HepG2 (cell line): ENCODE data around the gene ARID3C. TPM values are rescaled to one million over a fixed set of nuclear protein-coding genes. Genes with fewer than 3 reads are reported as not detected.

Experiments
- ATAC-seq: fragments of 200-7000 bp; cut with Tn5 transposase; 3 replicates; pipeline ENCODE4 v1.9.1; 2020; ENCODE audit warnings: mild to moderate bottlenecking, moderate library complexity
- BruUV-seq: library from RNA; stranded (reverse); fragments of 400-500 nt; replicated peaks from 2 replicates; lab custom pipeline; 2021; lab: Mats Ljungman, UMichigan
- CTCF ChIA-PET: fragments of 300-600 bp; formaldehyde crosslinking; extraction: SDS; loops from one replicate; lab custom pipeline; 2021; ENCODE audit warnings: low total read pairs, inconsistent platforms, low intra/inter-chr PET ratio; lab: Yijun Ruan, JAX
- POLR2A ChIA-PET: fragments of 350-600 bp; sonication (Branson Sonifier 250); formaldehyde crosslinking; loops from one replicate; lab custom pipeline; 2020; ENCODE audit warnings: antibody characterized with exemption, inconsistent platforms; lab: Yijun Ruan, JAX
- DNase-seq: peaks from one replicate; pipeline ENCODE4 v3.0.0-alpha.2; 2015; ENCODE audit warnings: low spot score
- FAIRE-seq: peaks from 3 replicates; lab custom pipeline; 2011; peaks lifted over from hg19 to GRCh38; lab: Jason Lieb, UNC
- H2AFZ ChIP-seq: one replicate; pipeline ENCODE4 v1.6.1; 2011; ENCODE audit warnings: low read length, inconsistent platforms
- H3K27ac ChIP-seq: fragments of 300-600 bp; 3 replicates; pipeline ENCODE4 v1.8.0; 2011; ENCODE audit warnings: mixed run types, mild to moderate bottlenecking, mixed read lengths, low read length, inconsistent platforms; ENCODE audit not compliant: insufficient read depth; ENCODE audit errors: extremely low read length
- H3K27me3 ChIP-seq, 2 experiments: fragments of 200-600 bp in 1 of 2; 2 replicates in 1 of 2; 3 replicates in 1 of 2; pipeline versions ENCODE4 v1.6.0 to v1.8.0; 2011; ENCODE audit warnings: low read length in 2 of 2, mild to moderate bottlenecking in 2 of 2, moderate library complexity in 2 of 2, inconsistent platforms in 1 of 2; ENCODE audit not compliant: insufficient read depth in 2 of 2, control insufficient read depth in 1 of 2
- H3K36me3 ChIP-seq, 2 experiments: fragments of 200-600 bp in 1 of 2; replicated peaks in 1 of 2; 2 replicates in 1 of 2; 3 replicates in 1 of 2; pipeline versions ENCODE4 v1.5.1 to v1.8.0; 2011; ENCODE audit warnings: low read length in 2 of 2, inconsistent platforms in 1 of 2; ENCODE audit not compliant: insufficient read depth in 2 of 2, control insufficient read depth in 1 of 2
- H3K4me1 ChIP-seq: 2 replicates; pipeline ENCODE4 v1.5.1; 2012; ENCODE audit warnings: low read length, inconsistent platforms; ENCODE audit not compliant: insufficient read depth
- H3K4me2 ChIP-seq: 2 replicates; pipeline ENCODE4 v1.6.0; 2011; ENCODE audit warnings: low read depth, low read length, inconsistent platforms
- H3K4me3 ChIP-seq, 3 experiments: fragments of 200-600 bp in 1 of 3; sonication (generic), shearing (Covaris generic) in 1 of 3; replicated peaks in 1 of 3; 2 replicates each; pipeline ENCODE4 v1.5.1; 2011 to 2016; ENCODE audit warnings: low read length in 3 of 3, inconsistent platforms in 2 of 3, low read depth in 2 of 3, mild to moderate bottlenecking in 2 of 3, control low read depth in 1 of 3, mixed read lengths in 1 of 3; ENCODE audit not compliant: insufficient read depth in 1 of 3
- H3K79me2 ChIP-seq: one replicate; pipeline ENCODE4 v1.6.1; 2011; ENCODE audit warnings: low read length, inconsistent platforms; ENCODE audit not compliant: insufficient read depth
- H3K9ac ChIP-seq: 2 replicates; pipeline ENCODE4 v1.6.0; 2011; ENCODE audit warnings: mild to moderate bottlenecking, low read depth, low read length, inconsistent platforms; ENCODE audit not compliant: insufficient read depth
- H3K9me3 ChIP-seq: 2 replicates; pipeline ENCODE4 v1.5.1; 2012; ENCODE audit warnings: mild to moderate bottlenecking, low read length
- H4K20me1 ChIP-seq: 2 replicates; pipeline ENCODE4 v1.6.0; 2011; ENCODE audit warnings: inconsistent platforms, mild to moderate bottlenecking, low read length, moderate library complexity; ENCODE audit not compliant: insufficient read depth
- ATF5 ChIP-seq: sonication (generic); formaldehyde crosslinking; IDR thresholded peaks from 2 replicates; pipeline ENCODE4 v1.4.0; 2020; ENCODE audit warnings: mild to moderate bottlenecking, low read depth, missing genetic modification reagents
- BCL6 ChIP-seq: IDR thresholded peaks from 2 replicates; pipeline ENCODE4 v1.6.1; 2016; ENCODE audit warnings: missing genetic modification reagents, missing compliant biosample characterization
- MAF1 ChIP-seq: sonication (generic); formaldehyde crosslinking; IDR thresholded peaks from 2 replicates; pipeline ENCODE4 v1.5.0; 2020; ENCODE audit warnings: missing genetic modification reagents, borderline replicate concordance
- MYPOP ChIP-seq: sonication (generic); formaldehyde crosslinking; IDR thresholded peaks from 2 replicates; pipeline ENCODE4 v1.8.1; 2023; ENCODE audit warnings: mild to moderate bottlenecking, moderate library complexity, missing genetic modification reagents
- NAIF1 ChIP-seq: sonication (generic); formaldehyde crosslinking; IDR thresholded peaks from 2 replicates; pipeline ENCODE4 v1.5.0; 2020; ENCODE audit warnings: mild to moderate bottlenecking, missing genetic modification reagents, borderline replicate concordance
- RAD21 ChIP-seq: fragments of 450-650 bp; formaldehyde crosslinking; IDR thresholded peaks from 2 replicates; pipeline ENCODE4 v1.5.0; 2020; ENCODE audit warnings: mild to moderate bottlenecking
- REL ChIP-seq: sonication (generic); formaldehyde crosslinking; conservative IDR thresholded peaks from 2 replicates; pipeline ENCODE4 v1.8.0; 2022; ENCODE audit warnings: mild to moderate bottlenecking, missing genetic modification reagents, moderate library complexity
- RFX3 ChIP-seq: IDR thresholded peaks from 2 replicates; pipeline ENCODE4 v1.6.1; 2016; ENCODE audit warnings: missing biosample characterization, missing genetic modification reagents
- SOX5 ChIP-seq: IDR thresholded peaks from 2 replicates; pipeline ENCODE4 v1.6.1; 2016; ENCODE audit warnings: borderline replicate concordance
- TSC22D2 ChIP-seq: sonication (generic); formaldehyde crosslinking; IDR thresholded peaks from 2 replicates; pipeline ENCODE4 v1.5.1; 2020; ENCODE audit warnings: missing genetic modification reagents, mild to moderate bottlenecking, borderline replicate concordance
- ZBTB4 ChIP-seq: sonication (generic); formaldehyde crosslinking; IDR thresholded peaks from 2 replicates; pipeline ENCODE4 v1.4.0; 2020; ENCODE audit warnings: missing genetic modification reagents, mild to moderate bottlenecking, borderline replicate concordance
- ZMYM4 ChIP-seq: sonication (generic); formaldehyde crosslinking; IDR thresholded peaks from 2 replicates; pipeline ENCODE4 v1.8.1; 2023; ENCODE audit warnings: mild to moderate bottlenecking, missing genetic modification reagents
- ZNF232 ChIP-seq: sonication (generic); formaldehyde crosslinking; IDR thresholded peaks from 2 replicates; pipeline ENCODE4 v1.4.0; 2020; ENCODE audit warnings: missing genetic modification reagents, borderline replicate concordance
- ZNF276 ChIP-seq: sonication (generic); formaldehyde crosslinking; IDR thresholded peaks from 2 replicates; pipeline ENCODE4 v1.4.0; 2020; ENCODE audit warnings: mild to moderate bottlenecking, low read depth, missing genetic modification reagents
- ZNF747 ChIP-seq: sonication (generic); formaldehyde crosslinking; IDR thresholded peaks from 2 replicates; pipeline ENCODE4 v1.8.1; 2023; ENCODE audit warnings: missing genetic modification reagents, mild to moderate bottlenecking, borderline replicate concordance
- WGBS: methylation state at CpG from one replicate; pipeline ENCODE4 v1.1.6; 2017; ENCODE audit warnings: low lambda C conversion rate; 5-methylcytosine and 5-hydroxymethylcytosine counted together
- in situ Hi-C: cut with HindIII; loops from 2 replicates; pipeline ENCODE4 v1.10.0; 2017; ENCODE audit warnings: low pct_unique_long_range_greater_than_20kb; ENCODE audit not compliant: extremely low pct_ligation_motif_present
- intact Hi-C: fragments of 100-400 bp; cut with micrococcal nuclease; formaldehyde crosslinking; loops from one replicate; pipeline ENCODE4 v1.10.0; 2022; ENCODE audit not compliant: unreplicated experiment
- polyA plus RNA-seq, 8 experiments: library from polyadenylated mRNA; depleted of rRNA in 3 of 8; stranded (reverse) in 7 of 8; unstranded in 1 of 8; fragments of >200 nt; fragmentation: Illumina TruSeq in 4 of 8; extraction: Trizol in 4 of 8; gene quantifications; 2 replicates each; pipeline versions ENCODE4 v1.2.1 to v1.2.3, GENCODE V29; 2011 to 2016; ENCODE audit warnings: low read depth in 4 of 8, missing spikeins in 1 of 8, mixed read lengths in 1 of 8; ENCODE audit not compliant: insufficient read depth in 1 of 8
- total RNA-seq, 5 experiments: library from RNA; depleted of rRNA; stranded (reverse); fragments of >200 nt; fragmentation: Illumina TruSeq; extraction: Trizol; gene quantifications; 2 replicates each; pipeline ENCODE4 v1.2.3, GENCODE V29; 2016; ENCODE audit warnings: low read depth in 1 of 5

Gene ARID3C
- total and polyA plus RNA-seq, 2 of the 13 experiments (the other 11 are each of a cell fraction or from before 2014, with no cell fraction given): not detected

GRCh38 chr9:34611811-34612787, 16.8 kb downstream of the ARID3C start, which contains the start of gene RPP25L:
RPP25L (minus strand) TSS chr9:34612097; CDS start chr9:34611296, 801 bp downstream.
- Histone ChIP-seq H3K4me3 (peak within 1 kb of the TSS; percentile 84 to 91 (median 89)), H3K36me3 (peaks cover 0 to 4% of the 10 kb centered on the region in 2 experiments; a peak in 1 of 5 replicates), H3K79me2 (peaks cover 6% of the 10 kb centered on the region), H3K4me1 (peaks cover 33% of the 10 kb centered on the region), H3K27ac (peak within 1 kb of the TSS; percentile 78), H2AFZ (no peak within 1 kb of the TSS), H3K9ac (peak within 1 kb of the TSS; percentile 95), H4K20me1 (no peaks in the 10 kb centered on the region; the same call in 1 of the 2 replicates), H3K27me3 (no peaks in the 10 kb centered on the region), H3K9me3 (no peaks in the 10 kb centered on the region), H3K4me2 (peak within 1 kb of the TSS; percentile 77)
- POLR2A ChIA-PET: interaction anchor here (0.7 to 2.2 kb wide), 6 partner anchors 17 to 53 kb away, joined by 3 to 13 read pairs (median 4); partner anchors contain the start of genes ARID3C, GALT and SIGMAR1
- peak; percentile 93 for ATAC-seq
- in situ Hi-C loops (no loop called here), intact Hi-C loops (loop anchor here (1.0 kb wide), 2 partner anchors 8 to 22 kb away; partner anchors contain the start of gene DCTN3)
- TSS peak; percentile 89 for BruUV-seq
- FAIRE-seq: no peak
- CTCF ChIA-PET: interaction anchor here (1.1 to 3.5 kb wide), 3 partner anchors 21 to 63 kb away, joined by 3 to 54 read pairs (median 6); no protein-coding TSS in a partner anchor
- peak; percentile 62 for DNase-seq
- WGBS: 4% methylated on average over 21 of the region's 77 CpGs
- TF ChIP-seq NAIF1 (CRISPR knock-in tag) (peak; percentile 34; the same call in 1 of the 2 replicates), RAD21 (CRISPR knock-in tag) (peak; percentile 3; the same call in 1 of the 2 replicates), ZNF747 (CRISPR knock-in tag) (no peak), ATF5 (CRISPR knock-in tag) (peak; percentile 75; the same call in 1 of the 2 replicates), TSC22D2 (CRISPR knock-in tag) (no peak; the same call in 1 of the 2 replicates), BCL6 (CRISPR knock-in tag) (no peak), REL (CRISPR knock-in tag) (no peak; the same call in 1 of the 2 replicates), ZNF276 (CRISPR knock-in tag) (no peak), ZBTB4 (CRISPR knock-in tag) (no peak), ZNF232 (CRISPR knock-in tag) (peak; percentile 11; the same call in 1 of the 2 replicates), RFX3 (no peak), SOX5 (CRISPR knock-in tag) (peak; percentile 29; the same call in 1 of the 2 replicates), ZMYM4 (CRISPR knock-in tag) (no peak), MAF1 (no peak), MYPOP (CRISPR knock-in tag) (peak; percentile 48; the same call in 1 of the 2 replicates)
